ENCODE measurements around the gene PPP2R5D. TPM values are rescaled to one million over a fixed set of nuclear protein-coding genes. Genes with fewer than 3 reads are reported as not detected.
A peak's percentile ranks its signal among the peaks of the same experiment; 100 is the strongest.

The PPP2R5D gene
- total and polyA plus RNA-seq, 12 donors, result 23.9 to 47.1 (median 31.8) TPM

DNA sequence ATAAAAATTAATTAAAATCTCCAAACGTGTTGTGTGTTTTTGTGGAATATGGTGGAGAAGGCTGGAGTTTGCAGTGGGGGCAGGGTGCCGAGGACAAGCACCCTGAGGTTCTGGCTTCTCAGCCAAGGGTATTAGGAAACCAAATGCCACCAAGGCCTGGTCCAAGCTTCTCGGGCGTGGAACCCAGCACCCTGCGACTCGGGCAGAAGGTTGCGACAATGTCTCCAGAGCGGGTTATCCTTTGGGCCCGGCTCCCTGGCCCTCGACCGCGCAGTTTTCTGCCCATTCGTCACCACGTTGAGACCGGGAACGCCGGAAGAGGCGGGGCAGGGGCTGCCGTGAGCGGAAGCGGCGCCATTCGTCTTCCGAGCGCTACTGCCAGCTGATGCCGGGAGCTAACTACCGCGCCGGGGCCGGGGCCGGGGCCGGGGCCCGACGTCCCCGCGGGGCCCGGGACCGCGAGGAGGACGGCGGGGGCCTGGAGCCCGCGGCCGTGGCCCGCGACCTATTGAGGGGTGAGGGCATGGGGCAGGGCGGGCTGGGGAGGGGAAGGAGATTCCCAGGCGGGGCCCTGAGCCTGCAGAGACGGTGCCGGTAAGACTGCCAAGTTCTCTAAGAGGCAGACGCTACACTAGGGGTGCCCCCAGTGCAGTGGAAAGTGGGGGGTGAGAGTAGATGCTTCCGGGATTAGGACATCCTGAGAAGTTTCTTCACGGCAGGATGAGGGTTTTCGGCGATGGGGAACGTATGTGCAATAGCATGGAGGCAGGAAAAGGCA is 37.1 kb downstream of the PPP2R5D start, which contains the start of gene RRP36:
Gene RRP36 (plus strand): TSS at position 354 of the 778 bp plus-strand sequence. CDS start 32 bp downstream, at position 386.
- Histone ChIP-seq H3K27ac (peak within 1 kb of the TSS; percentile 64 to 97 (median 90)), H3K36me3 (peaks cover 0 to 77% (median 34%) of the 10 kb centered on the region in 9 donors), H3K9me3 (no peaks in the 10 kb centered on the region), H3K4me1 (peaks cover 5 to 67% (median 45%) of the 10 kb centered on the region in 9 donors), H3K4me3 (peak within 1 kb of the TSS; percentile 86 to 99 (median 94)), H3K27me3 (no peaks in the 10 kb centered on the region)
- WGBS, 2 donors, result 1% methylated on average over 56 of the region's 56 CpGs
- DNase-seq (peak; percentile 77 to 85), ATAC-seq (peak; percentile 71 to 91 (median 84))
- intact Hi-C loops (cut with DNase I), result loop anchor here in 1 of 10 donors (5.0 kb wide), 1 partner anchor 36 kb away; the partner anchor contains the start of genes KLC4 and MRPL2
- TF ChIP-seq, protein P1, sequence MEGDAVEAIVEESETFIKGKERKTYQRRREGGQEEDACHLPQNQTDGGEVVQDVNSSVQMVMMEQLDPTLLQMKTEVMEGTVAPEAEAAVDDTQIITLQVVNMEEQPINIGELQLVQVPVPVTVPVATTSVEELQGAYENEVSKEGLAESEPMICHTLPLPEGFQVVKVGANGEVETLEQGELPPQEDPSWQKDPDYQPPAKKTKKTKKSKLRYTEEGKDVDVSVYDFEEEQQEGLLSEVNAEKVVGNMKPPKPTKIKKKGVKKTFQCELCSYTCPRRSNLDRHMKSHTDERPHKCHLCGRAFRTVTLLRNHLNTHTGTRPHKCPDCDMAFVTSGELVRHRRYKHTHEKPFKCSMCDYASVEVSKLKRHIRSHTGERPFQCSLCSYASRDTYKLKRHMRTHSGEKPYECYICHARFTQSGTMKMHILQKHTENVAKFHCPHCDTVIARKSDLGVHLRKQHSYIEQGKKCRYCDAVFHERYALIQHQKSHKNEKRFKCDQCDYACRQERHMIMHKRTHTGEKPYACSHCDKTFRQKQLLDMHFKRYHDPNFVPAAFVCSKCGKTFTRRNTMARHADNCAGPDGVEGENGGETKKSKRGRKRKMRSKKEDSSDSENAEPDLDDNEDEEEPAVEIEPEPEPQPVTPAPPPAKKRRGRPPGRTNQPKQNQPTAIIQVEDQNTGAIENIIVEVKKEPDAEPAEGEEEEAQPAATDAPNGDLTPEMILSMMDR (IDR thresholded peaks at IDR 0.05), result no peak

DNA sequence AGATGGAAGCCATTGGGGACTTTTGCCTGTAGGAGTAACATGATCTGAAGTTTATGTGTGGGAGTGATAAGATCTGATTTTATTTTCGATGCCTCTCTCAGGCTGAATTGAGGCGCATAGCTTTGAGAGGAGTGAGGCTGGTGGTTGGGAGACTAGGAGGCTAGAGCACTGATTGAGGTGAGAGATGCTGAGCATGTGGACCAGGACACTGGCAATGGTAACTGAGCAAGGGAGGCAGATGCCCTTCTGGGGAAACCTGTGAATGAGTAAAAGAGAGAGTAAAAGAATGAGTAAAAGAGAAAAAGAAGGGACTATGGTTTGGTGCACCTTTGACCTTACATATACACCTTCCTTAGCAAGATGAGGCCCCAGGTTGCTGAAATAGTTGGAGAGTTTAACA is 40.1 kb downstream of the PPP2R5D start:
- Histone ChIP-seq H3K27me3 (no peaks in the 10 kb centered on the region), H3K36me3 (peaks cover 0 to 81% (median 48%) of the 10 kb centered on the region in 9 donors), H3K9me3 (no peaks in the 10 kb centered on the region), H3K4me3 (no peak overlapping the region), H3K27ac (no peak overlapping the region), H3K4me1 (peaks cover 5 to 41% (median 30%) of the 10 kb centered on the region in 9 donors)
- WGBS, 2 donors, result 83 to 88% methylated on average over 2 of the region's 2 CpGs
- intact Hi-C loops (cut with DNase I), result loop anchor here in 1 of 10 donors (5.0 kb wide), 1 partner anchor 33 kb away; the partner anchor contains the start of genes KLC4 and MRPL2
- ATAC-seq (no peak), DNase-seq (no peak)
- TF ChIP-seq, protein P1 (IDR thresholded peaks at IDR 0.05), result no peak

- no peak for DNase-seq
- Histone ChIP-seq H3K36me3 (peaks cover 0 to 86% (median 52%) of the 10 kb centered on the region in 9 donors), H3K9me3 (no peaks in the 10 kb centered on the region), H3K4me3 (no peak overlapping the region), H3K27ac (no peak overlapping the region), H3K4me1 (peaks cover 5 to 30% (median 19%) of the 10 kb centered on the region in 9 donors), H3K27me3 (no peaks in the 10 kb centered on the region)
- intact Hi-C loops (cut with DNase I), result no loop called here
- 91 to 92% methylated on average over 5 of the region's 5 CpGs for WGBS, 2 donors
- ATAC-seq, result no peak
- TF ChIP-seq, protein P1 (IDR thresholded peaks at IDR 0.05), result no peak
These were observed 42.0 kb downstream of the PPP2R5D start for GRCh38 chr6:43026365-43026764.

GRCh38 chr6:43029120-43029519 is 44.8 kb downstream of the PPP2R5D start:
- no peak overlapping the region for H3K4me3 ChIP-seq
- no peak overlapping the region for H3K27ac ChIP-seq
- no peaks in the 10 kb centered on the region for H3K27me3 ChIP-seq
- H3K9me3 ChIP-seq, result no peaks in the 10 kb centered on the region
- TF ChIP-seq, protein P1 (IDR thresholded peaks at IDR 0.05), result no peak
- H3K4me1 ChIP-seq, result peaks cover 0 to 7% (median 2%) of the 10 kb centered on the region in 9 donors
- intact Hi-C loops (cut with DNase I), result no loop called here
- DNase-seq (no peak), ATAC-seq (no peak)
- H3K36me3 ChIP-seq, result peaks cover 0 to 100% (median 56%) of the 10 kb centered on the region in 9 donors
- WGBS, 2 donors, result 84 to 90% methylated on average over 9 of the region's 9 CpGs

Measured in heart right ventricle (tissue), 16 donors.